ENCODE measurements around the gene ASTN2. TPM values are rescaled to one million over a fixed set of nuclear protein-coding genes. Genes with fewer than 3 reads are reported as not detected.

Gene ASTN2
- total and polyA plus RNA-seq, 2 donors (not counting 3 experiments of a cell fraction or from before 2014, with no cell fraction given), result 1.0 to 1.9 TPM

GRCh38 chr9:117365438-117365837 lies 49.4 kb downstream of the ASTN2 start:
- Histone ChIP-seq H3K9me3 (replicated peaks; ENCODE audit: control insufficient read depth, insufficient read depth, low read length) (peaks cover 6% of the 10 kb centered on the region), H3K27me3 (ENCODE audit: control insufficient read depth in 2 of 2, insufficient read depth in 2 of 2, low read length in 2 of 2) (no peaks in the 10 kb centered on the region), H3K9me1 (replicated peaks; ENCODE audit: control insufficient read depth, extremely low read depth, insufficient read depth, low read length) (no peaks in the 10 kb centered on the region), H3K4me1 (ENCODE audit: control insufficient read depth, extremely low read depth, insufficient read depth, low read length) (no peaks in the 10 kb centered on the region), H3K79me2 (ENCODE audit: control insufficient read depth, insufficient read depth, low read length) (no peaks in the 10 kb centered on the region), H3K36me3 (ENCODE audit: control insufficient read depth in 2 of 2, extremely low read depth in 1 of 2, insufficient read depth in 2 of 2, low read length in 2 of 2) (no peaks in the 10 kb centered on the region), H4K20me1 (replicated peaks; ENCODE audit: control insufficient read depth, extremely low read depth, insufficient read depth, low read length) (no peaks in the 10 kb centered on the region), H3K4me2 (ENCODE audit: insufficient read depth, low read length) (no peak overlapping the region), H2AFZ (ENCODE audit: low read depth, low read length) (no peak overlapping the region), H3K9ac (replicated peaks; ENCODE audit: extremely low read depth, insufficient read depth, low read length) (no peak overlapping the region), H3K4me3 (replicated peaks in 1 of 3; ENCODE audit: insufficient read depth in 1 of 3, low read depth in 1 of 3, low read length in 3 of 3) (no peak overlapping the region), H3K27ac (ENCODE audit: insufficient read depth, low read depth, low read length) (no peak overlapping the region)
- intact Hi-C loops (cut with micrococcal nuclease), result no loop called here
- DNase-seq (ENCODE audit: low read depth, low spot score) (no peak), FAIRE-seq (no peak)
- dilution Hi-C loops (cut with MboI; ENCODE audit: extremely low pct_ligation_motif_present, low sequenced_read_pairs), result no loop called here
- POLR2A ChIA-PET, result no interaction called here
- CTCF ChIA-PET, result no interaction called here
- BruUV-seq (replicated peaks), result no TSS peak
- TF ChIP-seq JUN (IDR thresholded peaks at IDR 0.05; ENCODE audit: borderline replicate concordance, insufficient read depth, insufficient read length, low read depth) (no peak), FOS (IDR thresholded peaks at IDR 0.05; ENCODE audit: borderline replicate concordance, insufficient read depth, low read length) (no peak), EZH2 (IDR thresholded peaks at IDR 0.05; ENCODE audit: borderline replicate concordance, low read depth, low read length, severe bottlenecking) (no peak), MYC (IDR thresholded peaks at IDR 0.05; ENCODE audit: low read depth, low read length) (no peak), CTCF (IDR thresholded peaks at IDR 0.05; ENCODE audit: extremely low read depth in 1 of 2, insufficient read depth in 1 of 2, low read depth in 1 of 2, low read length in 2 of 2) (no peak), POLR2A (IDR thresholded peaks at IDR 0.05; ENCODE audit: low read depth, low read length) (no peak), POLR2AphosphoS5 (IDR thresholded peaks at IDR 0.05; ENCODE audit: insufficient read depth, low read depth, low read length) (no peak), GATA2 (IDR thresholded peaks at IDR 0.05; ENCODE audit: insufficient read depth, insufficient read length, low read depth, low read length) (no peak)
- TF ChIP-seq, protein P1, sequence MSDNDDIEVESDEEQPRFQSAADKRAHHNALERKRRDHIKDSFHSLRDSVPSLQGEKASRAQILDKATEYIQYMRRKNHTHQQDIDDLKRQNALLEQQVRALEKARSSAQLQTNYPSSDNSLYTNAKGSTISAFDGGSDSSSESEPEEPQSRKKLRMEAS (IDR thresholded peaks at IDR 0.05; ENCODE audit: insufficient read depth, insufficient read length), result no peak

Data from endothelial cell of umbilical vein (primary cell).